ENCODE data around the gene RNASE4.

GRCh38 chr14:20671597-20672283 is 12.6 kb upstream of the RNASE4 start:
- TF ChIP-seq EP300 (IDR thresholded peaks at IDR 0.05; ENCODE audit: borderline replicate concordance) (no peak), TAF1 (IDR thresholded peaks at IDR 0.05; ENCODE audit: low read depth) (no peak), CEBPB (IDR thresholded peaks at IDR 0.05) (no peak), MAX (IDR thresholded peaks at IDR 0.05) (no peak), EGR1 (IDR thresholded peaks at IDR 0.05) (no peak), RAD21 (IDR thresholded peaks at IDR 0.05; ENCODE audit: low read depth) (no peak), FOXM1 (IDR thresholded peaks at IDR 0.05; ENCODE audit: borderline replicate concordance, low read depth) (no peak)

All from Ishikawa (cell line).